HCT116 (cell line): ENCODE measurements around the gene TTC17. TPM values are rescaled to one million over a fixed set of nuclear protein-coding genes. Genes with fewer than 3 reads are reported as not detected.

ENCODE experiments used
- ATAC-seq: fragments of 200-7000 bp; cut with Tn5 transposase; 2 replicates; pipeline ENCODE4 v1.9.1; 2020; ENCODE audit warnings: mild to moderate bottlenecking, moderate library complexity
- BruUV-seq: library from RNA; stranded (reverse); fragments of 400-500 nt; replicated peaks from 2 replicates; lab custom pipeline; 2021; lab: Mats Ljungman, UMichigan
- CTCF ChIA-PET: fragments of 300-600 bp; sonication (Branson Sonifier 250); formaldehyde crosslinking; loops from one replicate; lab custom pipeline; 2021; ENCODE audit warnings: antibody characterized with exemption; lab: Charles Lee
- POLR2A ChIA-PET: fragments of 300-600, 350-600 bp; sonication (Branson Sonifier 250); formaldehyde crosslinking; loops from one replicate; lab custom pipeline; 2021; ENCODE audit warnings: antibody characterized with exemption; lab: Charles Lee
- RAD21 ChIA-PET, 2 experiments: fragments of 300-600 bp; sonication (Branson Sonifier 250); formaldehyde crosslinking; loops; one replicate each; lab custom pipeline; 2023; ENCODE audit warnings: low total read pairs in 2 of 2; ENCODE audit not compliant: uncharacterized antibody in 2 of 2, unreplicated experiment in 2 of 2, low non-redundant PET in 1 of 2; lab: Charles Lee
- DNase-seq: peaks from one replicate; pipeline ENCODE4 v3.0.0-alpha.2; 2010; ENCODE audit warnings: low read depth, low spot score
- H2AFZ ChIP-seq: fragments of 200-600 bp; shearing (Covaris generic), sonication (generic); 2 replicates; pipeline ENCODE4 v1.6.1; 2017; ENCODE audit warnings: low read depth, mixed run types, mixed read lengths, antibody characterized with exemption, low read length; ENCODE audit not compliant: poor library complexity, severe bottlenecking
- H3K27ac ChIP-seq: 2 replicates; pipeline ENCODE4 v1.5.1; 2012; ENCODE audit warnings: low read depth, low read length
- H3K27me3 ChIP-seq: fragments of 200-600 bp; sonication (generic); 2 replicates; pipeline ENCODE4 v1.6.1; 2016; ENCODE audit warnings: mixed run types, low read length, mixed read lengths; ENCODE audit not compliant: insufficient read depth
- H3K36me3 ChIP-seq, 2 experiments: fragments of 200-500 bp in 1 of 2; fragments of 200-600 bp in 1 of 2; sonication (Bioruptor generic) in 1 of 2; sonication (generic) in 1 of 2; 2 replicates each; pipeline versions ENCODE4 v1.5.1 to v1.6.1; 2014 to 2016; ENCODE audit warnings: low read length in 2 of 2, inconsistent platforms in 1 of 2, mixed read lengths in 1 of 2, mixed run types in 1 of 2; ENCODE audit not compliant: insufficient read depth in 2 of 2, control insufficient read depth in 1 of 2
- H3K4me1 ChIP-seq, 2 experiments: fragments of 200-600 bp in 1 of 2; sonication (generic) in 1 of 2; 2 replicates each; pipeline versions ENCODE4 v1.5.1 to v1.6.1; 2012 to 2017; ENCODE audit warnings: low read length in 2 of 2, inconsistent platforms in 1 of 2, mild to moderate bottlenecking in 1 of 2, mixed read lengths in 1 of 2, mixed run types in 1 of 2, moderate library complexity in 1 of 2; ENCODE audit not compliant: insufficient read depth in 2 of 2, control insufficient read depth in 1 of 2
- H3K4me2 ChIP-seq: fragments of 200-600 bp; sonication (generic); 2 replicates; pipeline ENCODE4 v1.6.1; 2017; ENCODE audit warnings: mixed run types, low read length, mixed read lengths
- H3K4me3 ChIP-seq, 2 experiments: fragments of 200-600 bp in 1 of 2; sonication (generic) in 1 of 2; replicated peaks in 1 of 2; 2 replicates each; pipeline ENCODE4 v1.5.1; 2011 to 2016; ENCODE audit warnings: low read length in 2 of 2, control low read depth in 1 of 2, low read depth in 1 of 2, mild to moderate bottlenecking in 1 of 2, mixed read lengths in 1 of 2, mixed run types in 1 of 2
- H3K79me2 ChIP-seq: fragments of 200-600 bp; sonication (generic); 2 replicates; pipeline ENCODE4 v1.6.1; 2017; ENCODE audit warnings: mild to moderate bottlenecking, mixed run types, low read length, moderate library complexity, mixed read lengths; ENCODE audit not compliant: insufficient read depth
- H3K9ac ChIP-seq: fragments of 200-600 bp; sonication (generic); 2 replicates; pipeline ENCODE4 v1.6.1; 2016; ENCODE audit warnings: low read length, mixed read lengths
- H3K9me2 ChIP-seq: fragments of 200-600 bp; sonication (generic), shearing (Covaris generic); 2 replicates; pipeline ENCODE4 v1.6.1; 2017; ENCODE audit warnings: mixed run types, mild to moderate bottlenecking, moderate library complexity; ENCODE audit not compliant: insufficient read depth
- H3K9me3 ChIP-seq, 2 experiments: fragments of 200-500 bp in 1 of 2; fragments of 200-600 bp in 1 of 2; sonication (Bioruptor generic) in 1 of 2; sonication (generic) in 1 of 2; 2 replicates each; pipeline ENCODE4 v1.6.1; 2014 to 2017; ENCODE audit warnings: low read length in 2 of 2, mixed read lengths in 2 of 2, inconsistent platforms in 1 of 2, low read depth in 1 of 2, mild to moderate bottlenecking in 1 of 2, mixed run types in 1 of 2, moderate library complexity in 1 of 2; ENCODE audit not compliant: control insufficient read depth in 1 of 2, insufficient read depth in 1 of 2
- H4K20me1 ChIP-seq: fragments of 200-600 bp; sonication (generic), shearing (Covaris generic); 2 replicates; pipeline ENCODE4 v1.6.1; 2017; ENCODE audit warnings: mixed run types, mild to moderate bottlenecking, moderate library complexity; ENCODE audit not compliant: insufficient read depth
- CBX3 ChIP-seq: IDR thresholded peaks from 2 replicates; pipeline ENCODE4 v1.6.1; 2012; ENCODE audit warnings: low read depth
- EGR1 ChIP-seq: IDR thresholded peaks from 2 replicates; pipeline ENCODE4 v1.6.1; 2012; ENCODE audit warnings: low read depth
- ELF1 ChIP-seq: IDR thresholded peaks from 2 replicates; pipeline ENCODE4 v1.6.1; 2012; ENCODE audit warnings: low read depth, borderline replicate concordance
- EZH2 ChIP-seq: fragments of 200-600 bp; sonication (generic); IDR thresholded peaks from 2 replicates; pipeline ENCODE4 v1.6.1; 2017; ENCODE audit warnings: antibody characterized with exemption, mixed run types
- EZH2phosphoT487 ChIP-seq: fragments of 200-600 bp; IDR thresholded peaks from 2 replicates; pipeline ENCODE4 v1.6.1; 2018; ENCODE audit warnings: antibody characterized with exemption, borderline replicate concordance
- FOSL1 ChIP-seq: IDR thresholded peaks from 2 replicates; pipeline ENCODE4 v1.6.1; 2012; ENCODE audit warnings: low read depth
- POLR2AphosphoS5 ChIP-seq: IDR thresholded peaks from 2 replicates; pipeline ENCODE4 v1.6.1; 2011; ENCODE audit warnings: mild to moderate bottlenecking, low read depth, low read length, moderate library complexity
- SIN3A ChIP-seq: IDR thresholded peaks from 2 replicates; pipeline ENCODE4 v1.6.1; 2012; ENCODE audit warnings: low read depth
- SP1 ChIP-seq: IDR thresholded peaks from 2 replicates; pipeline ENCODE4 v1.6.1; 2012; ENCODE audit warnings: low read depth
- SRF ChIP-seq: IDR thresholded peaks from 2 replicates; pipeline ENCODE4 v1.6.1; 2012; ENCODE audit warnings: low read depth
- TCF7L2 ChIP-seq: IDR thresholded peaks from 2 replicates; pipeline ENCODE4 v1.7.0; 2011; ENCODE audit warnings: borderline replicate concordance, inconsistent platforms; ENCODE audit not compliant: insufficient read depth, insufficient read length; ENCODE audit errors: extremely low read depth
- YY1 ChIP-seq: IDR thresholded peaks from 2 replicates; pipeline ENCODE4 v1.6.1; 2011; ENCODE audit warnings: low read length, low read depth, moderate library complexity, mild to moderate bottlenecking; ENCODE audit not compliant: insufficient replicate concordance; ENCODE audit errors: extremely low read depth
- ZBTB33 ChIP-seq: IDR thresholded peaks from 2 replicates; pipeline ENCODE4 v1.6.1; 2011; ENCODE audit warnings: mild to moderate bottlenecking, low read length, moderate library complexity; ENCODE audit not compliant: insufficient replicate concordance; ENCODE audit errors: extremely low read depth
- ZFX ChIP-seq: fragments of 450-650 bp; IDR thresholded peaks from 2 replicates; pipeline ENCODE4 v1.6.1; 2017
- intact Hi-C: fragments of 100-400 bp; cut with micrococcal nuclease; formaldehyde crosslinking; loops from 2 replicates; pipeline ENCODE4 v1.10.0; 2022
- total RNA-seq: library from RNA; stranded (reverse); gene quantifications from one replicate; pipeline ENCODE4 v1.2.1, GENCODE V29; 2021; ENCODE audit not compliant: unreplicated experiment
- TF ChIP-seq, protein P1 (sequence below): IDR thresholded peaks from 2 replicates; pipeline ENCODE4 v1.6.1; 2012
- TF ChIP-seq, protein P2 (sequence below), 3 experiments: fragments of 200-600 bp in 1 of 3; sonication (generic) in 1 of 3; IDR thresholded peaks in 2 of 3; conservative IDR thresholded peaks in 1 of 3; 2 replicates each; pipeline ENCODE4 v1.5.1; 2012 to 2017; ENCODE audit warnings: low read depth in 2 of 3, low read length in 2 of 3, antibody characterized with exemption in 1 of 3, borderline replicate concordance in 1 of 3, control low read depth in 1 of 3, mild to moderate bottlenecking in 1 of 3, mixed read lengths in 1 of 3, mixed run types in 1 of 3, moderate library complexity in 1 of 3; ENCODE audit not compliant: insufficient read depth in 1 of 3
- TF ChIP-seq, protein P3 (sequence below): IDR thresholded peaks from 2 replicates; pipeline ENCODE4 v1.6.1; 2012

Gene TTC17
- total RNA-seq, 1 experiment from 2014 or later, result 51.6 TPM

GRCh38 chr11:43358801-43359421, at the start of gene TTC17 (continued):
- TF ChIP-seq ZBTB33 (no peak), CBX3 (no peak), POLR2AphosphoS5 (peak; percentile 94), ELF1 (peak; percentile 63), SIN3A (peak; percentile 76)

GRCh38 chr11:43311791-43312607, 46.7 kb upstream of the TTC17 start, which contains the start of gene API5:
TSS of gene API5 (plus strand) at chr11:43311996. CDS start at chr11:43312128, 132 bp downstream.
- Histone ChIP-seq H3K9me2 (no peaks in the 10 kb centered on the region), H2AFZ (peak within 1 kb of the TSS; percentile 100), H3K9ac (peak within 1 kb of the TSS; percentile 89), H3K27me3 (no peaks in the 10 kb centered on the region), H3K9me3 (no peaks in the 10 kb centered on the region), H4K20me1 (peaks cover 10% of the 10 kb centered on the region; the same call in 1 of the 2 replicates), H3K36me3 (no peaks in the 10 kb centered on the region), H3K79me2 (peaks cover 53% of the 10 kb centered on the region), H3K4me1 (peaks cover 10 to 15% of the 10 kb centered on the region in 2 experiments), H3K4me3 (peak within 1 kb of the TSS; percentile 92 to 95), H3K27ac (peak within 1 kb of the TSS; percentile 77), H3K4me2 (peak within 1 kb of the TSS; percentile 81)
- RAD21 ChIA-PET, result interaction anchor here (0.8 to 1.0 kb wide), 2 partner anchors 47 to 107 kb away, joined by 3 to 4 read pairs; partner anchors contain the start of gene TTC17 (in 1 of the 2)
- CTCF ChIA-PET, result interaction anchor here (0.6 to 1.3 kb wide), 15 partner anchors 9 to 242 kb away, joined by 3 to 11 read pairs (median 4); partner anchors contain the start of gene TTC17
- peak; percentile 93 for DNase-seq
- intact Hi-C loops, result loop anchor here (1.0 to 10.0 kb wide), 2 partner anchors 46 to 113 kb away; partner anchors contain the start of gene TTC17
- BruUV-seq, result TSS peak; percentile 64
- peak; percentile 99 for ATAC-seq
- POLR2A ChIA-PET, result interaction anchor here (0.6 to 1.3 kb wide), 5 partner anchors 11 to 338 kb away, joined by 3 to 8 read pairs (median 5); partner anchors contain the start of gene TTC17
- TF ChIP-seq FOSL1, result no peak
- TF ChIP-seq, protein P1, sequence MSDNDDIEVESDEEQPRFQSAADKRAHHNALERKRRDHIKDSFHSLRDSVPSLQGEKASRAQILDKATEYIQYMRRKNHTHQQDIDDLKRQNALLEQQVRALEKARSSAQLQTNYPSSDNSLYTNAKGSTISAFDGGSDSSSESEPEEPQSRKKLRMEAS, result peak; percentile 55; the same call in 1 of the 2 replicates
- peak; percentile 97 for TF ChIP-seq ZFX
- TF ChIP-seq, protein P2, sequence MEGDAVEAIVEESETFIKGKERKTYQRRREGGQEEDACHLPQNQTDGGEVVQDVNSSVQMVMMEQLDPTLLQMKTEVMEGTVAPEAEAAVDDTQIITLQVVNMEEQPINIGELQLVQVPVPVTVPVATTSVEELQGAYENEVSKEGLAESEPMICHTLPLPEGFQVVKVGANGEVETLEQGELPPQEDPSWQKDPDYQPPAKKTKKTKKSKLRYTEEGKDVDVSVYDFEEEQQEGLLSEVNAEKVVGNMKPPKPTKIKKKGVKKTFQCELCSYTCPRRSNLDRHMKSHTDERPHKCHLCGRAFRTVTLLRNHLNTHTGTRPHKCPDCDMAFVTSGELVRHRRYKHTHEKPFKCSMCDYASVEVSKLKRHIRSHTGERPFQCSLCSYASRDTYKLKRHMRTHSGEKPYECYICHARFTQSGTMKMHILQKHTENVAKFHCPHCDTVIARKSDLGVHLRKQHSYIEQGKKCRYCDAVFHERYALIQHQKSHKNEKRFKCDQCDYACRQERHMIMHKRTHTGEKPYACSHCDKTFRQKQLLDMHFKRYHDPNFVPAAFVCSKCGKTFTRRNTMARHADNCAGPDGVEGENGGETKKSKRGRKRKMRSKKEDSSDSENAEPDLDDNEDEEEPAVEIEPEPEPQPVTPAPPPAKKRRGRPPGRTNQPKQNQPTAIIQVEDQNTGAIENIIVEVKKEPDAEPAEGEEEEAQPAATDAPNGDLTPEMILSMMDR (IDR thresholded peaks at IDR 0.05 in 2 of 3, conservative IDR thresholded peaks at IDR 0.05 in 1 of 3; ENCODE audit: borderline replicate concordance in 1 of 3, insufficient read depth in 1 of 3, low read depth in 2 of 3, low read length in 2 of 3), result peak; percentile 50 to 76 (median 74); a peak in 5 of 6 replicates
- TF ChIP-seq, protein P3, sequence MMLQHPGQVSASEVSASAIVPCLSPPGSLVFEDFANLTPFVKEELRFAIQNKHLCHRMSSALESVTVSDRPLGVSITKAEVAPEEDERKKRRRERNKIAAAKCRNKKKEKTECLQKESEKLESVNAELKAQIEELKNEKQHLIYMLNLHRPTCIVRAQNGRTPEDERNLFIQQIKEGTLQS, result no peak
- peak; percentile 80 for TF ChIP-seq SP1
- peak; percentile 88; the same call in 1 of the 2 replicates for TF ChIP-seq CBX3
- peak; percentile 77 for TF ChIP-seq YY1
- peak; percentile 62 for TF ChIP-seq SIN3A
- no peak for TF ChIP-seq EZH2
- no peak for TF ChIP-seq EZH2phosphoT487
- 0 out of 2 replicates have a peak, but pooled peaks have one; percentile 17 for TF ChIP-seq SRF
- TF ChIP-seq EGR1, result 0 out of 2 replicates have a peak, but pooled peaks have one; percentile 53
- TF ChIP-seq TCF7L2, result peak; percentile 60
